ENCODE results near the gene TLR4. TPM values are rescaled to one million over a fixed set of nuclear protein-coding genes. Genes with fewer than 3 reads are reported as not detected.

TLR4 gene
- total and polyA plus RNA-seq, 9 of the 15 experiments (the other 6 are each of a cell fraction or from before 2014, with no cell fraction given) = 0.02 TPM; not detected in 8

GRCh38 chr9:117707561-117707960 lies 3.4 kb downstream of the TLR4 start:
- CTCF ChIA-PET (ENCODE audit: low intra/inter-chr PET ratio) = no interaction called here
- in situ Hi-C loops (cut with MboI) = no loop called here

GRCh38 chr9:117709936-117710335 lies 5.7 kb downstream of the TLR4 start:
- intact Hi-C loops (cut with micrococcal nuclease) (no loop called here), in situ Hi-C loops (cut with MboI) (no loop called here)
- H2AFZ ChIP-seq (ENCODE audit: low read depth, low read length) = no peak overlapping the region
- ATAC-seq (no peak), DNase-seq (ENCODE audit: extremely low read depth in 1 of 4, low spot score in 3 of 4) (no peak), FAIRE-seq (no peak)
- no peak overlapping the region for H3K27ac ChIP-seq (ENCODE audit: extremely low read depth, low read depth, low read length)
- no peaks in the 10 kb centered on the region for H3K27me3 ChIP-seq (ENCODE audit: control insufficient read depth in 2 of 2, insufficient read depth in 2 of 2, low read length in 2 of 2)
- no peak overlapping the region for H3K4me2 ChIP-seq (ENCODE audit: insufficient read depth, low read length)
- H3K79me2 ChIP-seq (ENCODE audit: control insufficient read depth, insufficient read depth, low read length) = no peaks in the 10 kb centered on the region
- no peaks in the 10 kb centered on the region for H3K9me3 ChIP-seq (replicated peaks; ENCODE audit: control insufficient read depth, insufficient read depth, low read depth, low read length)
- no peaks in the 10 kb centered on the region for H3K9me1 ChIP-seq (ENCODE audit: control insufficient read depth, insufficient read depth, low read length)
- BruUV-seq (replicated peaks) = no TSS peak
- ChIA-PET POLR2A (no interaction called here), CTCF (ENCODE audit: low intra/inter-chr PET ratio) (no interaction called here)
- WGBS (ENCODE audit: insufficient coverage, low coverage, missing lambda C conversion rate) = 0% methylated on average over 2 of the region's 2 CpGs
- H4K20me1 ChIP-seq (replicated peaks; ENCODE audit: control insufficient read depth, insufficient read depth, low read length) = no peaks in the 10 kb centered on the region
- H3K36me3 ChIP-seq (ENCODE audit: control insufficient read depth, insufficient read depth, low read length) = no peaks in the 10 kb centered on the region
- no peak overlapping the region for H3K9ac ChIP-seq (ENCODE audit: insufficient read depth in 1 of 2, low read depth in 2 of 2, low read length in 2 of 2)
- H3K4me1 ChIP-seq (replicated peaks in 1 of 2; ENCODE audit: control insufficient read depth in 2 of 2, insufficient read depth in 2 of 2, low read length in 2 of 2) = no peaks in the 10 kb centered on the region
- H3K4me3 ChIP-seq = no peak overlapping the region
- TF ChIP-seq SMARCA4 (IDR thresholded peaks at IDR 0.05) = no peak
- no peak for TF ChIP-seq STAT6 (CRISPR knock-in tag; IDR thresholded peaks at IDR 0.05)
- no peak for TF ChIP-seq NR1H2 (CRISPR knock-in tag; IDR thresholded peaks at IDR 0.05)
- 0 out of 2 replicates have a peak, but pooled peaks have one; percentile 10 for TF ChIP-seq CEBPB (tag; IDR thresholded peaks at IDR 0.05)
- no peak for TF ChIP-seq ZBTB26 (CRISPR knock-in tag; IDR thresholded peaks at IDR 0.05)
- no peak for TF ChIP-seq CEBPG (CRISPR knock-in tag; IDR thresholded peaks at IDR 0.05)
- peak in 1 of 2 experiments; percentile 70; a peak in 2 of 4 replicates for TF ChIP-seq CEBPG (tag; conservative IDR thresholded peaks at IDR 0.05 in 1 of 2, IDR thresholded peaks at IDR 0.05 in 1 of 2)
- TF ChIP-seq FOXA1 (IDR thresholded peaks at IDR 0.05; ENCODE audit: borderline replicate concordance) = no peak
- TF ChIP-seq ZKSCAN1 (IDR thresholded peaks at IDR 0.05; ENCODE audit: low read depth, low read length) = no peak
- TF ChIP-seq RNF219 (CRISPR knock-in tag; IDR thresholded peaks at IDR 0.05) = no peak
- no peak for TF ChIP-seq ZZZ3 (IDR thresholded peaks at IDR 0.05)

More at GRCh38 chr9:117707561-117707960, 3.4 kb downstream of the TLR4 start:
- Histone ChIP-seq H3K9ac (ENCODE audit: insufficient read depth in 1 of 2, low read depth in 2 of 2, low read length in 2 of 2) (no peak overlapping the region), H4K20me1 (replicated peaks; ENCODE audit: control insufficient read depth, insufficient read depth, low read length) (no peaks in the 10 kb centered on the region), H3K4me1 (replicated peaks in 1 of 2; ENCODE audit: control insufficient read depth in 2 of 2, insufficient read depth in 2 of 2, low read length in 2 of 2) (no peaks in the 10 kb centered on the region), H3K4me2 (ENCODE audit: insufficient read depth, low read length) (no peak overlapping the region), H3K27ac (ENCODE audit: extremely low read depth, low read depth, low read length) (no peak overlapping the region), H3K79me2 (ENCODE audit: control insufficient read depth, insufficient read depth, low read length) (no peaks in the 10 kb centered on the region), H2AFZ (ENCODE audit: low read depth, low read length) (no peak overlapping the region), H3K27me3 (ENCODE audit: control insufficient read depth in 2 of 2, insufficient read depth in 2 of 2, low read length in 2 of 2) (no peaks in the 10 kb centered on the region), H3K9me1 (ENCODE audit: control insufficient read depth, insufficient read depth, low read length) (no peaks in the 10 kb centered on the region), H3K4me3 (no peak overlapping the region), H3K36me3 (ENCODE audit: control insufficient read depth, insufficient read depth, low read length) (no peaks in the 10 kb centered on the region), H3K9me3 (replicated peaks; ENCODE audit: control insufficient read depth, insufficient read depth, low read depth, low read length) (no peaks in the 10 kb centered on the region)
- intact Hi-C loops (cut with micrococcal nuclease) = no loop called here
- DNase-seq (ENCODE audit: extremely low read depth in 1 of 4, low spot score in 3 of 4) (no peak), ATAC-seq (no peak), FAIRE-seq (no peak)
- no peak for TF ChIP-seq STAG1 (CRISPR knock-in tag; IDR thresholded peaks at IDR 0.05; ENCODE audit: borderline replicate concordance)
- POLR2A ChIA-PET = no interaction called here
- 0% methylated on average over 1 of the region's 1 CpG for WGBS (ENCODE audit: insufficient coverage, low coverage, missing lambda C conversion rate)
- no TSS peak for BruUV-seq (replicated peaks)

Measured in K562 (cell line).